ENCODE results near the gene MIER2.

The MIER2 gene

DNA sequence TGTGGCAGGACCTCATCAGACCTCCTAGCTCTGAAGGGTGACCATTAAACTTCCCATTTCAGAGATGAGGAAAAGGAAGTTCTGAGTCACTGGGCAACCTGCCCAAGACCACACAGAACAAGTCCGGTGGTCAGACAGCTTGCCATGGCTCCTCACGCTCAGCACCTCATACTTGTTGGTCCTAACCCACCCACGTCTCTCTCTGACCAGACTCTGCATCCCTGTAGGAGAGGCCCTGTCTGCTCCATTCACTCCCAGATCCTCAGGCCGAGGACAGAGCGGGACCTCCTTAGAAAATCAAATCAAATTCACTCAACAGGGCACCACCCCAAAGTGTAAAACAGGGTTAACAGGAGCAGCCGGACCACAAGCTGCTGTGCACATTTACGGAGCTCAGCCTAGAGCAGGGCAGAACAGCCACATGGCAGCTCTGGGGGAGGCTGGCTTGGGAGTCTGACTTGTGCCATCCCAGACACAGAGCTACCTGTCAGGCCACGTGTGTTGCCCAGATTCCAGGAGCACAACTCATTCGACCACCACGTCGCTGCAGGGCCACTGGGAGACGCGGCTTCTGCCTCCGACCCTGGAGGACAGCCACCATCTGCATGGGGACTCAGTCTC lies 1.7 kb downstream of the MIER2 start:
- no peak for TF ChIP-seq CTCF (IDR thresholded peaks at IDR 0.05; ENCODE audit: insufficient read depth, low read depth, low read length, missing control alignments)
- peak; percentile 61 for DNase-seq (ENCODE audit: low read depth)
- H3K4me3 ChIP-seq (ENCODE audit: low read length), result peak overlapping the region; percentile 58

DNA sequence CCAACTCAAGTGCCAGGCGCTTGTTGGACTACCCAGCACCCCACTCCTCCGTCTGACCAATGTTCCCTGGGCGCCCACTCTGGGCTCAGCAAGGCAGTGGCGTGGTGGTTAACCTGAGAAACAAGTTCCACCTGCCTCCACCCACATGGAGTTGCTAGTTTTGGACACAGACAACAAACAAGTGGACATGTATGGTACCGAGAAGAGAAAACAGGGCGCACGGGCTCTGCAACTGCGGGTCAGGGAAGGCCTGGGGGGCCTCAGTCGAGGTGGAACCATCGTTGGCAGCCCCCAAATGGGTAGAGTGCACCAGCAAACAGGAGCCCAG lies 2.5 kb downstream of the MIER2 start:
- no peak for DNase-seq (ENCODE audit: low read depth)
- TF ChIP-seq CTCF (IDR thresholded peaks at IDR 0.05; ENCODE audit: insufficient read depth, low read depth, low read length, missing control alignments), result no peak
- no peak overlapping the region for H3K4me3 ChIP-seq (ENCODE audit: low read length)

DNA sequence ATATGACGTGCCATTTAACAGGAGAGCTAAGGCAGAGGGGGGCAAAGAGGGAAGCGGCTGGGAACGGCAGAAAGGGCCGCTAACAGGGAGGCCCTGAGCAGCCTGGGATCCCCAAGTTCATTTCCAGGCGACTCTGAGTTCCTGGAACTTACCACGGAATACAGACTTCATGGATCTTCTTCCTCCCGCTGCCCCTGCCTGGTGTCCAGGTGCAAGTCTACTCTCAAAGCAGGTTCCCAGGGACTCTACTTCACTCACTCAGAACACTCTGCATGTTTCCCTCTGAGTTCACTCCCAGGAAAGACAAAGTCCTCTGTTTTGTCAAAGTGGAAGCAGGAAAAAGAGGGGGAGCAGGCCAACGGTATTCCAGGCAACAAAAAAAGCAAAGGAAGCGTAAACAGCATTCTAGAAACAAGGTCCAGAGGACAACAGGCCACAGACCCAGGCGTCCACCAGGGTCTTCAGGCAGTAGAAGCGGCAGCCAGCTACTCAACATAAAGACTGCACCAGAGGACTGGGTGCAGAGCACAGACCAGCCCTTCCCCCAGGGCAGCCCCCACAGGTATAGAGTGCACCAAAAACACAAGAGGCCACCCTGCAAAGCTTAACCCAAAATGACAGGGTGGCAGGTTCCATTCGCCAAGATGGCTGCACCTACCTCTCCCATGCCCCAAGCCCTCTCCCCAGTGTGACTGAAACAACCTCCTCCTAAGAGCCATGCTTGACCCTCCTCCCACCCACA lies 3.0 kb downstream of the MIER2 start:
- no peak for TF ChIP-seq CTCF (IDR thresholded peaks at IDR 0.05; ENCODE audit: insufficient read depth, low read depth, low read length, missing control alignments)
- H3K4me3 ChIP-seq (ENCODE audit: low read length), result no peak overlapping the region
- no peak for DNase-seq (ENCODE audit: low read depth)

- no peak for DNase-seq (ENCODE audit: low read depth)
- no peak overlapping the region for H3K4me3 ChIP-seq (ENCODE audit: low read length)
- TF ChIP-seq CTCF (IDR thresholded peaks at IDR 0.05; ENCODE audit: insufficient read depth, low read depth, low read length, missing control alignments), result no peak
These were observed 3.8 kb downstream of the MIER2 start for GRCh38 chr19:340620-341385.

GRCh38 chr19:339262-339887 lies 5.2 kb downstream of the MIER2 start:
- no peak for DNase-seq (ENCODE audit: low read depth)
- H3K4me3 ChIP-seq (ENCODE audit: low read length), result no peak overlapping the region
- no peak for TF ChIP-seq CTCF (IDR thresholded peaks at IDR 0.05; ENCODE audit: insufficient read depth, low read depth, low read length, missing control alignments)

DNA sequence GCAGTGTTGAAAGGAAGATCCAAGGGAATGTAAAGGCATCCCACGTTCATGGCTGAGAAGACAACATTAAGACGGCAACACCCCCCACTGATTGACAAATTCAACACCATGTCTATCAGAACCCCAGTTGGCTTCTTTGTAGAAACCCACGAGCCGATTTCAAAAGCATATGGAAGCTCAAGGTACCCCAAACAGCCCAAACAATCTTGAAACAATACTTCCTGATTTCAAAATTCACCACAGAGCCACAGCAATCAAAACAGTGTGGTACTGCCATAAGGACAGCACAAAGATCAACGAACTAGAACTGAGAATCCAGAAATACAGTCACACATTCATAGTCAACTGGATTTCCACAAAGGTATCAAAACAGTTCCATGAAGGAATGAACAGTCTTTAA lies 6.2 kb downstream of the MIER2 start:
- no peak overlapping the region for H3K4me3 ChIP-seq (ENCODE audit: low read length)
- no peak for DNase-seq (ENCODE audit: low read depth)
- no peak for TF ChIP-seq CTCF (IDR thresholded peaks at IDR 0.05; ENCODE audit: insufficient read depth, low read depth, low read length, missing control alignments)

All from epithelial cell of esophagus (primary cell).